B cell (primary cell): ENCODE results near the gene NME7. TPM values are rescaled to one million over a fixed set of nuclear protein-coding genes. Genes with fewer than 3 reads are reported as not detected.
"Not testable (repeated sequence)": the region's sequence is repeated elsewhere in the genome, so short reads cannot be mapped to it uniquely, and the experiment has no call there.

Source experiments
- ATAC-seq: fragments of 200-7000 bp; cut with Tn5 transposase; one replicate; pipeline ENCODE4 v1.10.0; 2021; ENCODE audit warnings: low read depth, mild to moderate bottlenecking, moderate number of reproducible peaks, moderate library complexity
- CTCF ChIA-PET: fragments of 350-600 bp; sonication (Branson Sonifier 250); formaldehyde crosslinking; loops from one replicate; lab custom pipeline; 2021; ENCODE audit warnings: antibody characterized with exemption, inconsistent platforms; lab: Charles Lee
- POLR2A ChIA-PET: fragments of 350-600 bp; sonication (Branson Sonifier 250); formaldehyde crosslinking; loops from one replicate; lab custom pipeline; 2021; ENCODE audit warnings: antibody characterized with exemption; lab: Charles Lee
- DNase-seq: peaks from one replicate; pipeline ENCODE4 v3.0.0; 2013
- H2AFZ ChIP-seq: 2 replicates; pipeline ENCODE4 v1.6.1; 2012; ENCODE audit warnings: mild to moderate bottlenecking, low read depth, low read length; ENCODE audit not compliant: insufficient read depth, poor library complexity, severe bottlenecking
- H3K27ac ChIP-seq, 2 donors: 1 replicate in 1 of 2; 2 replicates in 1 of 2; pipeline ENCODE4 v1.5.1; 2012 to 2013; ENCODE audit warnings: low read length in 2 of 2, mild to moderate bottlenecking in 2 of 2, moderate library complexity in 1 of 2
- H3K27me3 ChIP-seq, 4 experiments: fragments of 200-600 bp in 1 of 4; sonication (generic) in 1 of 4; replicated peaks in 1 of 4; 1 replicate in 2 of 4; 2 replicates in 2 of 4; pipeline versions ENCODE4 v1.6.1 to v1.7.0; 2013 to 2016; ENCODE audit warnings: low read length in 3 of 4, mild to moderate bottlenecking in 2 of 4, mixed read lengths in 1 of 4, moderate library complexity in 1 of 4; ENCODE audit not compliant: insufficient read depth in 4 of 4, control insufficient read depth in 3 of 4; ENCODE audit errors: control extremely low read depth in 1 of 4
- H3K36me3 ChIP-seq, 2 experiments: replicated peaks in 1 of 2; 1 replicate in 1 of 2; 2 replicates in 1 of 2; pipeline versions ENCODE4 v1.6.1 to v1.7.1; 2013; ENCODE audit warnings: low read length in 1 of 2; ENCODE audit not compliant: insufficient read depth in 2 of 2, control insufficient read depth in 1 of 2; ENCODE audit errors: control extremely low read depth in 1 of 2, extremely low read depth in 1 of 2
- H3K4me1 ChIP-seq, 2 donors: fragments of 200-600 bp in 1 of 2; sonication (generic) in 1 of 2; 1 replicate in 1 of 2; 2 replicates in 1 of 2; pipeline versions ENCODE4 v1.5.1 to v1.6.1; 2013 to 2017; ENCODE audit warnings: low read length in 2 of 2; ENCODE audit not compliant: control insufficient read depth in 2 of 2, insufficient read depth in 2 of 2
- H3K4me2 ChIP-seq: replicated peaks from 2 replicates; pipeline ENCODE3; 2012; ENCODE audit warnings: mild to moderate bottlenecking, low read depth, low read length; ENCODE audit not compliant: poor library complexity, severe bottlenecking
- H3K4me3 ChIP-seq, 5 experiments: fragments of 200-600 bp in 1 of 5; sonication (generic) in 1 of 5; 1 replicate in 3 of 5; 2 replicates in 2 of 5; pipeline versions ENCODE4 v1.5.1 to v1.7.0; 2011 to 2016; ENCODE audit warnings: low read length in 4 of 5, mild to moderate bottlenecking in 4 of 5, low read depth in 2 of 5, control low read depth in 1 of 5, moderate library complexity in 1 of 5; ENCODE audit not compliant: insufficient read depth in 1 of 5; ENCODE audit errors: control extremely low read depth in 1 of 5, extremely low read depth in 1 of 5
- H3K79me2 ChIP-seq: fragments of 200-600 bp; sonication (generic); one replicate; pipeline ENCODE4 v1.6.0; 2016; ENCODE audit warnings: low read length; ENCODE audit not compliant: control insufficient read depth, insufficient read depth
- H3K9ac ChIP-seq: fragments of 200-600 bp; sonication (generic); 2 replicates; pipeline ENCODE4 v1.6.1; 2017; ENCODE audit warnings: mild to moderate bottlenecking, low read length, moderate library complexity
- H3K9me3 ChIP-seq, 3 donors: one replicate each; pipeline versions ENCODE4 v1.6.1 to v1.7.1; 2013; ENCODE audit warnings: low read length in 2 of 3; ENCODE audit not compliant: control insufficient read depth in 2 of 3, insufficient read depth in 1 of 3; ENCODE audit errors: control extremely low read depth in 1 of 3
- H4K20me1 ChIP-seq: 2 replicates; pipeline ENCODE4 v1.6.0; 2012; ENCODE audit warnings: mild to moderate bottlenecking, low read length; ENCODE audit not compliant: insufficient read depth, control insufficient read depth, poor library complexity, severe bottlenecking
- H3K27ac Mint-ChIP-seq: one replicate; pipeline ENCODE4 v1.8.0; 2021; ENCODE audit warnings: mixed read lengths
- H3K27me3 Mint-ChIP-seq: one replicate; pipeline ENCODE4 v1.8.0; 2021; ENCODE audit warnings: mixed read lengths
- H3K4me1 Mint-ChIP-seq: one replicate; pipeline ENCODE4 v1.8.0; 2021; ENCODE audit warnings: mixed read lengths
- H3K4me3 Mint-ChIP-seq: one replicate; pipeline ENCODE4 v1.8.0; 2021; ENCODE audit warnings: mixed read lengths
- H3K9me3 Mint-ChIP-seq: one replicate; pipeline ENCODE4 v1.8.0; 2022; ENCODE audit warnings: mixed read lengths; ENCODE audit not compliant: insufficient read depth
- CTCF ChIP-seq: fragments of 200-600 bp; IDR thresholded peaks from one replicate; pipeline ENCODE4 v1.8.0; 2022; ENCODE audit warnings: antibody characterized with exemption, mild to moderate bottlenecking
- EZH2 ChIP-seq: IDR thresholded peaks from 2 replicates; pipeline ENCODE4 v1.6.1; 2012; ENCODE audit warnings: borderline replicate concordance, low read depth, mild to moderate bottlenecking, moderate library complexity, low read length; ENCODE audit not compliant: insufficient read depth, poor library complexity, severe bottlenecking
- WGBS: methylation state at CpG from one replicate; pipeline ENCODE4 v1.1.5; 2013; ENCODE audit warnings: missing lambda C conversion rate; ENCODE audit not compliant: insufficient coverage; 5-methylcytosine and 5-hydroxymethylcytosine counted together
- intact Hi-C: fragments of 100-400 bp; cut with micrococcal nuclease; formaldehyde crosslinking; loops from one replicate; pipeline ENCODE4 v1.10.0; 2022
- polyA plus RNA-seq: library from polyadenylated mRNA; depleted of rRNA; stranded (reverse); fragments of >200 nt; gene quantifications from 2 replicates; pipeline ENCODE4 v1.2.3, GENCODE V29; 2012
- total RNA-seq, 2 donors: library from RNA; stranded (reverse); fragments of 120-200 nt in 1 of 2; gene quantifications; 1 replicate in 1 of 2; 2 replicates in 1 of 2; pipeline versions ENCODE4 v1.2.3 to v1.2.4, GENCODE V29; 2013 to 2022

Gene NME7
- total and polyA plus RNA-seq, 2 donors (not counting 1 experiment from before 2014, with no cell fraction given), result 3.3 to 14.3 TPM

DNA sequence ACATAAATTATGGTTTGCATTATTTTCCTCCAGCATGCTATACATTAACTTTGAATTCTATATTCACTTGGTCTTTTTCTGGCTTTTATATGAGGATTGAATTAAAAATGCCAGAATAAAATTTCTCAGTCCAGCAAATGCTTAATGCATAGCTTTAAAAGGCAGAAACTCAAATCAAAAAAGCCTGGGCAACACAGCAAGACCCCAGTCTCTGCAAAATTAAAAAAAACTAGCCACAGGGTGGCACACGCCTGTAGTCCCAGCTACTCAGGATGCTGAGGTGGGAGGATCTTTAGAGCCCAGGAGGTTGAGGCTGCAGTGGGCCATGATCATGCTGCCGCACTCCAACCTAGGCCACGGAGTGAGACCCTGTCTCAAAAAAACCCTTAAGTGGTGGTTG lies 241.3 kb downstream of the NME7 start:
- H3K9ac ChIP-seq, result no peak overlapping the region
- Mint-ChIP-seq H3K27ac (no peak overlapping the region), H3K4me3 (no peak overlapping the region), H3K9me3 (no peaks in the 10 kb centered on the region), H3K27me3 (peaks cover 8% of the 10 kb centered on the region), H3K4me1 (peaks cover 3% of the 10 kb centered on the region)
- H2AFZ ChIP-seq, result no peak overlapping the region
- POLR2A ChIA-PET, result no interaction called here
- H3K79me2 ChIP-seq, result no peaks in the 10 kb centered on the region
- no peak overlapping the region for H3K4me3 ChIP-seq
- DNase-seq, result no peak
- TF ChIP-seq EZH2, result no peak
- no peak for TF ChIP-seq CTCF
- H3K9me3 ChIP-seq, result no peaks in the 10 kb centered on the region
- no peaks in the 10 kb centered on the region for H3K4me1 ChIP-seq
- H4K20me1 ChIP-seq, result no peaks in the 10 kb centered on the region
- ATAC-seq, result no peak
- H3K27ac ChIP-seq, result no peak overlapping the region
- CTCF ChIA-PET, result no interaction called here
- no peaks in the 10 kb centered on the region for H3K27me3 ChIP-seq
- no peak overlapping the region for H3K4me2 ChIP-seq
- intact Hi-C loops, result no loop called here
- H3K36me3 ChIP-seq, result no peaks in the 10 kb centered on the region
- 100% methylated on average over 2 of the region's 3 CpGs for WGBS

- H3K27ac ChIP-seq, H3K27ac Mint-ChIP-seq, H3K4me1 Mint-ChIP-seq, H3K27me3 ChIP-seq, H4K20me1 ChIP-seq, intact Hi-C loops, H3K36me3 ChIP-seq, H3K4me1 ChIP-seq, H2AFZ ChIP-seq, H3K9me3 ChIP-seq, H3K4me3 Mint-ChIP-seq, H3K79me2 ChIP-seq, H3K4me2 ChIP-seq, DNase-seq, POLR2A ChIA-PET, H3K9ac ChIP-seq, H3K4me3 ChIP-seq, CTCF ChIA-PET, ATAC-seq, H3K9me3 Mint-ChIP-seq, H3K27me3 Mint-ChIP-seq: not testable (repeated sequence)
- WGBS, result no CpG with 5 or more reads among the region's 6 CpGs
These were observed 242.0 kb downstream of the NME7 start for GRCh38 chr1:169125597-169125996.
